NT2/D1 (cell line): ENCODE data around the gene PCSK2.
"Not testable (repeated sequence)": the region's sequence is repeated elsewhere in the genome, so short reads cannot be mapped to it uniquely, and the experiment has no call there.

ENCODE experiments used
- DNase-seq: peaks from one replicate; pipeline ENCODE4 v3.0.0-alpha.2; 2011; ENCODE audit warnings: low read depth, low spot score
- H3K27me3 ChIP-seq: 2 replicates; pipeline ENCODE4 v1.6.0; 2011; ENCODE audit warnings: mild to moderate bottlenecking; ENCODE audit not compliant: insufficient read length, insufficient read depth
- H3K36me3 ChIP-seq: 2 replicates; pipeline ENCODE4 v1.6.1; 2011; ENCODE audit warnings: mild to moderate bottlenecking, low read length, mixed read lengths; ENCODE audit not compliant: insufficient read depth, insufficient read length
- H3K4me1 ChIP-seq: 2 replicates; pipeline ENCODE4 v1.5.1; 2011; ENCODE audit not compliant: insufficient read depth, insufficient read length
- H3K4me3 ChIP-seq: 2 replicates; pipeline ENCODE4 v1.5.1; 2011; ENCODE audit warnings: low read depth; ENCODE audit not compliant: insufficient read length
- H3K9ac ChIP-seq: 2 replicates; pipeline ENCODE4 v1.6.0; 2011; ENCODE audit warnings: low read depth; ENCODE audit not compliant: insufficient read length
- H3K9me3 ChIP-seq: 2 replicates; pipeline ENCODE4 v1.5.1; 2011; ENCODE audit warnings: mild to moderate bottlenecking, low read length; ENCODE audit not compliant: insufficient read depth
- SUZ12 ChIP-seq: IDR thresholded peaks from 2 replicates; pipeline ENCODE4 v1.6.1; 2011; ENCODE audit not compliant: insufficient read length, insufficient read depth; ENCODE audit errors: extremely low read depth
- YY1 ChIP-seq: IDR thresholded peaks from 2 replicates; pipeline ENCODE4 v1.6.1; 2011; ENCODE audit not compliant: insufficient read length, insufficient read depth
- ZNF274 ChIP-seq: IDR thresholded peaks from 2 replicates; pipeline ENCODE4 v1.6.1; 2011; ENCODE audit warnings: mild to moderate bottlenecking, low read depth, low read length

Gene PCSK2

GRCh38 chr20:17202673-17203072 lies 24.2 kb upstream of the PCSK2 start:
- TF ChIP-seq YY1 (no peak), SUZ12 (no peak), ZNF274 (no peak)
- Histone ChIP-seq H3K36me3 (no peaks in the 10 kb centered on the region), H3K9me3 (no peaks in the 10 kb centered on the region), H3K9ac (no peak overlapping the region), H3K4me3 (no peak overlapping the region), H3K4me1 (no peaks in the 10 kb centered on the region), H3K27me3 (no peaks in the 10 kb centered on the region)
- DNase-seq = no peak

GRCh38 chr20:17205084-17205813 lies 21.6 kb upstream of the PCSK2 start:
- H3K4me1 ChIP-seq = no peaks in the 10 kb centered on the region
- no peak for TF ChIP-seq YY1
- TF ChIP-seq ZNF274 = no peak
- TF ChIP-seq SUZ12 = no peak

DNA sequence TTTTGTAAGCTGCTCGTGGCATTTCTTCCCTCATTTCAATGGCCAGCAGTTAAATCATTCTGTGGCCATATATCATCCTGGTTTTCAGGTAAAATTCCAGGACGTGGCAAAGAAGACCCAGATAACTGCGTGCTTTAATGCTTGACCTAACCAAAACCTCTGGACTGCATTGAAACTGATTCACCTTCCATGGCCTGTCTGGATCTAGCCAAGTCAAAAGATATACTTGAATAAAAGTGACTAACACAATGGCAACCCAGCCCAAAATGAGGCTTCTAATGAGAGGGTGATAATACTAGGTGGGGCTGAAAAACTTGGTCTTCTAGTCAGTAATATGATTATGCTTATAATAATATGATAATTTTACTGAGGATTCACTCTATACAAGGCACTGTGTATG lies 16.5 kb upstream of the PCSK2 start:
- TF ChIP-seq SUZ12 = no peak
- no peak for TF ChIP-seq YY1
- no peak for TF ChIP-seq ZNF274
- Histone ChIP-seq H3K9me3 (no peaks in the 10 kb centered on the region), H3K36me3 (no peaks in the 10 kb centered on the region), H3K4me3 (no peak overlapping the region), H3K27me3 (no peaks in the 10 kb centered on the region), H3K4me1 (no peaks in the 10 kb centered on the region), H3K9ac (no peak overlapping the region)
- no peak for DNase-seq

More at GRCh38 chr20:17205084-17205813, 21.6 kb upstream of the PCSK2 start:
- H3K36me3 ChIP-seq = no peaks in the 10 kb centered on the region
- no peak for DNase-seq
- H3K9ac ChIP-seq = no peak overlapping the region
- H3K9me3 ChIP-seq = no peaks in the 10 kb centered on the region
- no peaks in the 10 kb centered on the region for H3K27me3 ChIP-seq
- H3K4me3 ChIP-seq = no peak overlapping the region

- Histone ChIP-seq H3K36me3 (no peaks in the 10 kb centered on the region), H3K4me3 (no peak overlapping the region), H3K9me3 (no peaks in the 10 kb centered on the region), H3K4me1 (no peaks in the 10 kb centered on the region), H3K27me3 (no peaks in the 10 kb centered on the region), H3K9ac (no peak overlapping the region)
- no peak for DNase-seq
- no peak for TF ChIP-seq ZNF274
- no peak for TF ChIP-seq YY1
- no peak for TF ChIP-seq SUZ12
Measured at GRCh38 chr20:17210983-17211382, 15.9 kb upstream of the PCSK2 start.

GRCh38 chr20:17215167-17215566 lies 11.7 kb upstream of the PCSK2 start:
- H3K9ac ChIP-seq = no peak overlapping the region
- TF ChIP-seq ZNF274 (no peak), YY1 (no peak), SUZ12 (no peak)
- H3K4me1 ChIP-seq = no peaks in the 10 kb centered on the region
- DNase-seq = no peak
- H3K27me3 ChIP-seq = no peaks in the 10 kb centered on the region
- no peaks in the 10 kb centered on the region for H3K9me3 ChIP-seq
- no peaks in the 10 kb centered on the region for H3K36me3 ChIP-seq
- H3K4me3 ChIP-seq = no peak overlapping the region

DNA sequence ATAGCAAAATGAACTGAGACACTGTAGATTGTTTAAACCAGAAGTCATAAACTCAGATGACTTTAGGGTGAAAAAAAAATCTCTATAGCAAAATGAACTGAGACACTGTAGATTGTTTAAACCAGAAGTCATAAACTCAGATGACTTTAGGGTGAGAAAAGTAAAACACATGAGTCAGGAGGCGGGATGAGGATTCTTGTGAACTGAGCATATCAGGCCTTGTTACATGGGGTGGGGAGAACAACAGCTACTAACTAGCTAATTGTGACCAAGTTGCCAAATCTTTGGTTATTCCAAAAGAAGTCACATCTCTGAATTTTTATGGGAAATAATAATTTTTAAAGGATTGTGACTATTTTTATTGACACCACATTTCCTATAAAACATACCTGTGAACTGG lies 7.0 kb upstream of the PCSK2 start:
- not testable (repeated sequence) for H3K4me1 ChIP-seq, H3K36me3 ChIP-seq, H3K9me3 ChIP-seq, H3K9ac ChIP-seq, H3K27me3 ChIP-seq, H3K4me3 ChIP-seq, DNase-seq

GRCh38 chr20:17223553-17223952 lies 3.3 kb upstream of the PCSK2 start:
- no peaks in the 10 kb centered on the region for H3K36me3 ChIP-seq
- no peak overlapping the region for H3K9ac ChIP-seq
- DNase-seq = no peak
- H3K4me1 ChIP-seq = peaks cover 3% of the 10 kb centered on the region
- H3K27me3 ChIP-seq = peaks cover 39% of the 10 kb centered on the region
- TF ChIP-seq SUZ12 = no peak
- no peak for TF ChIP-seq YY1
- no peak for TF ChIP-seq ZNF274
- H3K9me3 ChIP-seq = no peaks in the 10 kb centered on the region
- no peak overlapping the region for H3K4me3 ChIP-seq
